SK-N-SH treated with all-trans-retinoic acid at 6 μM for 48 hours (cell line): ENCODE data around the gene PRSS33.

Experiments used
- ATAC-seq: fragments of 200-7000 bp; cut with Tn5 transposase; 3 replicates; pipeline ENCODE4 v1.9.1; 2020; ENCODE audit warnings: mild to moderate bottlenecking, moderate library complexity
- ARNTL ChIP-seq: fragments of 450-650 bp; formaldehyde crosslinking; IDR thresholded peaks from 2 replicates; pipeline ENCODE4 v1.5.0; 2020; ENCODE audit warnings: low read depth, mild to moderate bottlenecking, moderate library complexity, borderline replicate concordance
- BACH2 ChIP-seq: fragments of 250-450 bp; sonication (Bioruptor Pico); IDR thresholded peaks from 2 replicates; pipeline ENCODE4 v1.9.0; 2021; ENCODE audit warnings: mild to moderate bottlenecking, borderline replicate concordance
- CREB5 ChIP-seq: fragments of 250-450 bp; sonication (Bioruptor Pico); IDR thresholded peaks from 2 replicates; pipeline ENCODE4 v1.5.1; 2020; ENCODE audit warnings: low read depth, mild to moderate bottlenecking, moderate library complexity
- CSDC2 ChIP-seq: fragments of 250-450 bp; sonication (Bioruptor Pico); IDR thresholded peaks from 2 replicates; pipeline ENCODE4 v1.5.0; 2020; ENCODE audit warnings: mild to moderate bottlenecking, moderate library complexity
- CSRNP3 ChIP-seq: fragments of 250-450 bp; sonication (Bioruptor Pico); IDR thresholded peaks from 2 replicates; pipeline ENCODE4 v1.5.1; 2021; ENCODE audit warnings: mild to moderate bottlenecking, moderate library complexity
- ESRRG ChIP-seq: fragments of 250-450 bp; sonication (Bioruptor Pico); IDR thresholded peaks from 2 replicates; pipeline ENCODE4 v1.6.1; 2021; ENCODE audit warnings: mild to moderate bottlenecking
- GLIS3 ChIP-seq: fragments of 250-450 bp; sonication (Bioruptor Pico); IDR thresholded peaks from 2 replicates; pipeline ENCODE4 v1.5.0; 2020; ENCODE audit warnings: mild to moderate bottlenecking, moderate library complexity
- ISL1 ChIP-seq: fragments of 250-450 bp; sonication (Bioruptor Pico); IDR thresholded peaks from 2 replicates; pipeline ENCODE4 v2.1.2; 2022; ENCODE audit warnings: mild to moderate bottlenecking, moderate library complexity
- OSR1 ChIP-seq: fragments of 250-450 bp; sonication (Bioruptor Pico); IDR thresholded peaks from 2 replicates; pipeline ENCODE4 v1.8.0; 2022; ENCODE audit warnings: moderate library complexity, mild to moderate bottlenecking, inconsistent platforms
- PATZ1 ChIP-seq: fragments of 250-450 bp; sonication (Bioruptor Pico); IDR thresholded peaks from 2 replicates; pipeline ENCODE4 v1.8.0; 2020; ENCODE audit warnings: mild to moderate bottlenecking, moderate library complexity, borderline replicate concordance
- POU6F1 ChIP-seq: fragments of 250-450 bp; sonication (Bioruptor Pico); IDR thresholded peaks from 2 replicates; pipeline ENCODE4 v1.8.0; 2021; ENCODE audit warnings: low read depth, mild to moderate bottlenecking, moderate library complexity, borderline replicate concordance
- PPARA ChIP-seq: fragments of 250-450 bp; sonication (Bioruptor Pico); IDR thresholded peaks from 2 replicates; pipeline ENCODE4 v1.5.0; 2020; ENCODE audit warnings: mild to moderate bottlenecking, borderline replicate concordance
- RARB ChIP-seq: fragments of 250-450 bp; sonication (Bioruptor Pico); IDR thresholded peaks from 2 replicates; pipeline ENCODE4 v1.8.0; 2021; ENCODE audit warnings: mild to moderate bottlenecking, moderate library complexity
- SNAI2 ChIP-seq: fragments of 250-450 bp; sonication (Bioruptor Pico); IDR thresholded peaks from 2 replicates; pipeline ENCODE4 v1.5.0; 2020; ENCODE audit warnings: mild to moderate bottlenecking, moderate library complexity
- TCF4 ChIP-seq: fragments of 250-450 bp; sonication (Bioruptor Pico); IDR thresholded peaks from 2 replicates; pipeline ENCODE4 v1.8.0; 2021; ENCODE audit warnings: mild to moderate bottlenecking, moderate library complexity, borderline replicate concordance
- TOX ChIP-seq: fragments of 250-450 bp; sonication (Bioruptor Pico); IDR thresholded peaks from 2 replicates; pipeline ENCODE4 v1.8.0; 2021; ENCODE audit warnings: mild to moderate bottlenecking, moderate library complexity, borderline replicate concordance
- ZC3H10 ChIP-seq: fragments of 250-450 bp; sonication (Bioruptor Pico); IDR thresholded peaks from 2 replicates; pipeline ENCODE4 v1.5.1; 2021; ENCODE audit warnings: mild to moderate bottlenecking, moderate library complexity
- ZFP3 ChIP-seq: fragments of 250-450 bp; sonication (Bioruptor Pico); IDR thresholded peaks from 2 replicates; pipeline ENCODE4 v1.5.0; 2020; ENCODE audit warnings: mild to moderate bottlenecking, moderate library complexity
- ZFP30 ChIP-seq: fragments of 450-650 bp; formaldehyde crosslinking; IDR thresholded peaks from 2 replicates; pipeline ENCODE4 v1.5.0; 2022; ENCODE audit warnings: mild to moderate bottlenecking, moderate library complexity
- ZNF565 ChIP-seq: fragments of 450-650 bp; formaldehyde crosslinking; conservative IDR thresholded peaks from 2 replicates; pipeline ENCODE4 v1.5.0; 2020; ENCODE audit warnings: low read depth, mild to moderate bottlenecking, moderate library complexity
- ZNF70 ChIP-seq: fragments of 450-650 bp; formaldehyde crosslinking; IDR thresholded peaks from 2 replicates; pipeline ENCODE4 v1.5.0; 2020; ENCODE audit warnings: mild to moderate bottlenecking, moderate library complexity
- ZNF8 ChIP-seq: fragments of 450-650 bp; formaldehyde crosslinking; IDR thresholded peaks from 2 replicates; pipeline ENCODE4 v1.5.0; 2020; ENCODE audit warnings: mild to moderate bottlenecking, moderate library complexity

Gene PRSS33

GRCh38 chr16:2828521-2828840 lies 41.1 kb upstream of the PRSS33 start:
- TF ChIP-seq ARNTL (CRISPR knock-in tag) (no peak), BACH2 (CRISPR knock-in tag) (no peak), TOX (no peak), PPARA (CRISPR knock-in tag) (no peak), ZC3H10 (CRISPR knock-in tag) (no peak), ZNF70 (no peak), ESRRG (CRISPR knock-in tag) (no peak), GLIS3 (CRISPR knock-in tag) (no peak), OSR1 (CRISPR knock-in tag) (no peak), ZFP3 (CRISPR knock-in tag) (no peak), POU6F1 (CRISPR knock-in tag) (no peak), ZFP30 (CRISPR knock-in tag) (no peak), PATZ1 (CRISPR knock-in tag) (no peak), SNAI2 (CRISPR knock-in tag) (no peak), CREB5 (no peak), CSRNP3 (CRISPR knock-in tag) (no peak), CSDC2 (CRISPR knock-in tag) (no peak), RARB (CRISPR knock-in tag) (no peak), ISL1 (no peak), ZNF565 (no peak)
- ATAC-seq, result no peak

- no peak for ATAC-seq
- TF ChIP-seq PATZ1 (CRISPR knock-in tag) (no peak), CSRNP3 (CRISPR knock-in tag) (no peak), GLIS3 (CRISPR knock-in tag) (no peak), TOX (no peak), ZFP30 (CRISPR knock-in tag) (no peak), CSDC2 (CRISPR knock-in tag) (no peak), ISL1 (no peak), ARNTL (CRISPR knock-in tag) (no peak), ZNF8 (CRISPR knock-in tag) (no peak)
These were observed 40.6 kb upstream of the PRSS33 start for GRCh38 chr16:2827831-2828520.

- no peak for ATAC-seq
- TF ChIP-seq POU6F1 (CRISPR knock-in tag) (no peak), ZC3H10 (CRISPR knock-in tag) (no peak), GLIS3 (CRISPR knock-in tag) (no peak), PATZ1 (CRISPR knock-in tag) (no peak), TCF4 (CRISPR knock-in tag) (no peak), CREB5 (no peak), ARNTL (CRISPR knock-in tag) (no peak), RARB (CRISPR knock-in tag) (no peak), BACH2 (CRISPR knock-in tag) (no peak), ZNF70 (no peak), CSDC2 (CRISPR knock-in tag) (no peak)
These were observed 40.0 kb upstream of the PRSS33 start for GRCh38 chr16:2827374-2827791.
